ENCODE results near the gene GUCY1A2. TPM values are rescaled to one million over a fixed set of nuclear protein-coding genes. Genes with fewer than 3 reads are reported as not detected.
"Not testable (repeated sequence)": the region's sequence is repeated elsewhere in the genome, so short reads cannot be mapped to it uniquely, and the experiment has no call there.

The GUCY1A2 gene, protein sequence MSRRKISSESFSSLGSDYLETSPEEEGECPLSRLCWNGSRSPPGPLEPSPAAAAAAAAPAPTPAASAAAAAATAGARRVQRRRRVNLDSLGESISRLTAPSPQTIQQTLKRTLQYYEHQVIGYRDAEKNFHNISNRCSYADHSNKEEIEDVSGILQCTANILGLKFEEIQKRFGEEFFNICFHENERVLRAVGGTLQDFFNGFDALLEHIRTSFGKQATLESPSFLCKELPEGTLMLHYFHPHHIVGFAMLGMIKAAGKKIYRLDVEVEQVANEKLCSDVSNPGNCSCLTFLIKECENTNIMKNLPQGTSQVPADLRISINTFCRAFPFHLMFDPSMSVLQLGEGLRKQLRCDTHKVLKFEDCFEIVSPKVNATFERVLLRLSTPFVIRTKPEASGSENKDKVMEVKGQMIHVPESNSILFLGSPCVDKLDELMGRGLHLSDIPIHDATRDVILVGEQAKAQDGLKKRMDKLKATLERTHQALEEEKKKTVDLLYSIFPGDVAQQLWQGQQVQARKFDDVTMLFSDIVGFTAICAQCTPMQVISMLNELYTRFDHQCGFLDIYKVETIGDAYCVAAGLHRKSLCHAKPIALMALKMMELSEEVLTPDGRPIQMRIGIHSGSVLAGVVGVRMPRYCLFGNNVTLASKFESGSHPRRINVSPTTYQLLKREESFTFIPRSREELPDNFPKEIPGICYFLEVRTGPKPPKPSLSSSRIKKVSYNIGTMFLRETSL
- total RNA-seq = 0.14 and 1.6 TPM in 2 replicates

DNA sequence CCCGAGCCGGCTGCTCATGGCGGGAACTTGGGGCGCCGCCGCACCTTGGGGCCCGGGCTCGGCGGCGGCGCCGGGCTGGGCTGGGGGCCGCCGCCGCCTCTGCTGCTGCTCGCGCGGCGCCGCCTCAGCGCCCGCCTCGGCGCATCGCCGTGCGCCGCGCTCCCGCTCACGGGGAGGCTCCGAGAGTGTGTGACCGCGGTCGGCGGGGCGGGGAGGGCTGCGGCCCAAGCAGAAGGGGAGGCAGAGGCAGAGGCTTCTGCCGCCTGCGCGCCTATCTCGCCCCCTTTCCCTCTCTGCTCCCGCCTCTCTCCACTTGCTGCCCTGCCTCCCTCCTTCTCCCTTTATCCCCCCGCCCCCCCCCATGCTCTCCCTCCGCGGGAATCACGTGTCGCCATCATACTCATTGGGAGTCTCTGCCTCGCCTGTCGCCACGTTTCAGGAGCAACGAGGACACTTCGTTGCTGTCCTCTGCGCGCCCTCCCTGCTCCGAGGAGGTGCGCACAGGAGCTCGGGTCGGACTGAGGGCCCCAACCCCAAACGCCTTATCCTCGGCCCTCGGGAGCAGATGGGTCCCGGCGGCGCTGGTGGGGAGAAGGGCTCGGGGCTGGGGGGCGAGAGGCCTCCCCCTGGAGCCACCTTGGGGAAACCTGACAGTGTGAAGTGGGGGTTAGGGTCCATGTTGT, at the start of gene GUCY1A2:
Gene GUCY1A2, minus strand, starts transcription at position 258 of the 683 bp plus-strand sequence. CDS start 421 bp downstream, outside the sequence.
- DNase-seq (ENCODE audit: low read depth, low spot score) = no peak

DNA sequence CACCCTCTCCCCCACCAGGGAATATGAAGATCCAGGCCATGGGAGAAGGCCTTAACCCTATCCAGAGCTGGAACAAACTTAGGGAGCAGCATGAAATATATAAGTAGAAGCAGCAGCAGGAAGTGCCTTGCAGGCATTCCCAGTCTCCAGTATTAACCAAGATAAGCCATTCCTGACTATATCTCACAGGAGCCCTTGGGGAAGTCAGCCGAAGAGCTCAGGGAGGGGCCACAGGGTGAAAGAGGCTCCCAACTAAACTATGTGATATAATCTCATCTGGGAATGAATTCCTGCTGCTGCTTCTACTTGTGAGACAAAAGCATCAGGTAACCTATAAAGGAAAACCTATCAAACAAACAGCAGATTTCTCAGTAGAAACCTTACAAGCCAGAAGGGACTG, 36.1 kb upstream of the GUCY1A2 start:
- DNase-seq (ENCODE audit: low read depth, low spot score) = no peak

DNA sequence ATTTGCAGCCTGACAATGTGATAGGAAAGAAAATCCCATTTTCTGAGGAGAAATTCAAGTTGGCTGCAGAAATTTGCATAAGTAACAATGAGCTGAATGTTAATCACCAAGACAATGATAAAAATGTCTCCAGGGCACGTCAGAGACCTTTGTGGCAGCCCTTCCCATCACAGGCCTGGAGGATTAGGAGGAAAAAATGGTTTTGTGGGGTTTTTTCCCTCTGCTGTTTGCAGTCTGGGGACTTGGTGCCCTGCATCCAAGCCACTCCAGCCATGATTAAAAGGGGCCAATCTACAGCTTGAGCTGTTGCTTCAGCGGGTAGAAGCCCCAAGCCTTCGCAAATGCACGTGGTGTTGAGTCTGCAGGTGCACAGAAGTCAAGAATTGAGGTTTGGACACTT, 33.1 kb upstream of the GUCY1A2 start:
- DNase-seq (ENCODE audit: low read depth, low spot score) = not testable (repeated sequence)

DNA sequence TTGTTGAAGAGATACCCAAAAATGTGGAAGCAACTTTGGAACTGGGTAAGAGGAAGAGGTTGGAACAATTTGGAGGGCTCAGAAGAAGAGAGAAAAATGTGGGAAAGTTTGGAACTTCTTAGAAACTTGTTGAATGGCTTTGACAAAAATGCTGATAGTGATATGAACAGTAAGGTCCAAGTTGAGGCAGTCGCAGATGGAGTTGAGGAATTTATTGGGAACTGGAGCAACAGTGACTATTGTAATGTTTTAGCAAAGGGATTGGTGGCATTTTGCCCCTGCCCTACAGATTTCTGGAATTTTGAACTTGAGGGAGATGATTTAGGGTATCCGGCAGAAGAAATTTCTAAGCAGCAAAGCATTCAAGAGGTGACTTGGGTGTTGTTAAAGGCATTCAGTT, 32.6 kb upstream of the GUCY1A2 start:
- DNase-seq (ENCODE audit: low read depth, low spot score) = not testable (repeated sequence)

DNA sequence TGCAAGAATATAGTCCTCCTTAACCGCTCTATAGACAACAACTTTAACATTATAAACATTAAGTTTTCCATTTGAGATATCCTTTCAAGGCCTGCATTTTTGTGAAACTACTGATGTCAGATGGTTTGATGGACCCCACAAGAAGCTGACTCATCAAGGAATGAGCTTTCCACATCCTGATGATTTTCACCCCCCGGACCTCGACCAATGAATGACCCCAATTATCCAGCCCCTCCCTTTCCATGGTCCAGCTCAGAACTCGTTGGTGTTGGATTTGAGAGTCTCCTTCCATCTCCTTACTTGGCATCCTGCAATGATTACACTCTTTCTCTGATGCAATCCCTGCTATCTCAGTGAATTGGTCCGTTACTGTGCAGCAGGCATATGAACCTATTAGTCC, 31.8 kb upstream of the GUCY1A2 start:
- DNase-seq (ENCODE audit: low read depth, low spot score) = no peak

DNA sequence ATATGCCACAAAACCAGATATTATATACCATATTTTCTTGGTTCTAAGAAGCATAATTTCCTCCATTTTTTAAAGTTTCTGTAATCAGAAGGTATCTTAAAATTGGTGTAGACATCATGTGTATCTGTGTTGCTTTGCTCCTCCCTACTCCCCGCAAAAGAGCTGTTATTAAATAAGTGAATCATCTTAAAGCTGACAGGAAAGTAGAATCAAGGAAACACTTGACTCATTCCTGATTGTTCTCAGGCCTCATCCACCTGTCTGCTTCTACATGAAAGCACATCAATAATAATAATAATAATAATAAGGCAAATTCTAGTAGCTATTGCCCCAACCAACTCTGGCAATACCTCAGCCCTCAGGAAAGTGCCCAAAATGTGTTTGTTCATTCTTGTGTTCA, 26.2 kb upstream of the GUCY1A2 start:
- no peak for DNase-seq (ENCODE audit: low read depth, low spot score)

DNA sequence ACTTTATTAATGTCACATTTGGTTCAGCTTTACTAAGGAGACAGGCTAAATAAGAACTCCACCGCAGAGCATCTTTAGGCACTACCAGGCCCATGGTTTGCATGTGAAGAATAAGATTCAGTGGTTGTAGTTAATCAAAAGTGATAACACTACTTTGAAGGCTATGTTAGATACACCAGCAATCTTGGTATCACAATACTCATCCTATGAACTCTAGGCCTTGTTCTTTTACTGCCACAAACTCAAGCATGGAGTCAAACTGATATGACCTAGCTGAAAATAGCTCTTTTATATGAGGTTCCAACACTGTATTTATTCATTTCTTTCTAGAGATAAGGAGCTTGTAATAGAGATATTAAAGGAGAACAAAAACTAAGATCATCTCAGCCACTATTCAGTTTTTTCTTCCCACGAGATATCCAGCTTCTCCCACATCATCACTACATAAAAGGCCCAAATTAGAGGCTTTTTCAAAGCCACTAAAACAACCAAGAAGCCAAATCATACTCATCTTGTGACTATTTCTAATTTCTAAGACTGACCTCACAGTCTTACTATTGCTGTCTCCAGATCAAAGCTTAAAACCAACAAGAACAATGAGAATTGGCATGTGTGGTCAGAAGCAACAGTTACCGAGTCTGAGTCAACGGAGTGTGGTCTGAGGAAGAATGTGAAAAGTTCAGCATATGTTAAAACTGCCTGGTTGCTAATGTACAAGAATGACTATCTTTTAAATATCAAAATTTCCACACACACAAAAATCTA, 25.1 kb upstream of the GUCY1A2 start:
- no peak for DNase-seq (ENCODE audit: low read depth, low spot score)

DNA sequence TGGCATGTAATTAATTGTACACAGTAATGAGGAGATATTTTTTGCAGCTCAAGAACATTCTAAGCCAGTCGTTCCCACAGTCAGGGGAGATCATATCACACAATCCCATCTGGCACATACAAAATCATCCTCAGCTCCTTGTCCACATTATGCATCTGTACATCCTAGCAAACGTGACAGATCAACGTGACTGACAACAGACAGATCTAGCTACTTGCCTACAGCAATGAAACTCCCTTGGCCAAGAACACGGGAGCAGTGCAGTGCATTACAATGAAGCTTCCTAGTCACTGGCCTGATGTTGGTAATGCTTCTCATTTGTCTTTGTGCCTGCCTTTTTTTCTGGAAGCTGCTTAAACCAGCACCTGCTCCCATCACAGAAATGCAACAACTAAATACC, 24.5 kb upstream of the GUCY1A2 start:
- DNase-seq (ENCODE audit: low read depth, low spot score) = no peak

DNA sequence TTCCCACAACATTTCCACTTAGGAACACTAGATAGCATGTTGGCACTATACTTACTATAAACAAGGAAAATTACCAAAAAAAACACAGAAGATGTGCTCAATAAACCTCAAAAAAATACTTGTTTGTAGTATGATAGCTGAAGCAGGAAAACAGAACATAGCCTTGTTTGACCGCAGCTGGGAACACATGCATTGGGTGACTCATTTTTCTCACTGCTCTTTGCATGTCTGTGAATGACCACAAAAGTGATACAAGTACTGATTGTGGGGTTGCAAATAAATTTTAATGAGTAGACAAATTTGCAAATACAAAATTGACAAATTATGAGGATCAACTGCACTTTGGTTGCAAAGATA, 22.8 kb upstream of the GUCY1A2 start:
- no peak for DNase-seq (ENCODE audit: low read depth, low spot score)

DNA sequence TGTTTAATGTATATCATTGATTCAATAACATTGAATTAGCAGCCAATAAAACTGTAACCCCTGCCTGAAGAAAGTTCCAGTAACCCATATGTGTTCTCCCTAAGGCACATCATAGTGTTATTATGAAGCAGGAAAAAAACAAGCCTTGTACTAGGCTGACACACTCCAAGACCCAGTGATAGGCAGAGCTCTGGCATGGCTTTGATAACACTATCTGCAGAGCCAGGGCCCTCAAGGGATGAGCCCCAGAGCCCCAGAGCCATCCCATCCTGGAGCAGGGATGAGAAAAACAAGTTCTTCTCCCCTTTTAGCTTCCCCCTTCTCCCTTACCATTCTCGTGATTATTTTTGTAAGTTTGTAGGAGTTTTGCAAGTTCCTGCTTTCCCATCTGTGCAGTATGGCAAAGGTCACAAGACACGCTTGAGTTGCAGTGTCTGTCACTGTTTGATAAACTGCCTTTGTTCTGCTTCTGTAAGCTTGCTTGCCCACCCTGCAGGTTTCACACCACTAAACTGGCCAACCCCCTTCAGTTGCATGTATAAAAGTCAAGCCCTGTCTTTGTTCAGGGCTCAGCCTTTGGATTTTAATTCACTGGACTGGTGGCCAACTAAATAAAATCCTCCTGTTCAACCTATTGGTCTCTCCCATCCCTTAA, 22.3 kb upstream of the GUCY1A2 start:
- no peak for DNase-seq (ENCODE audit: low read depth, low spot score)

DNA sequence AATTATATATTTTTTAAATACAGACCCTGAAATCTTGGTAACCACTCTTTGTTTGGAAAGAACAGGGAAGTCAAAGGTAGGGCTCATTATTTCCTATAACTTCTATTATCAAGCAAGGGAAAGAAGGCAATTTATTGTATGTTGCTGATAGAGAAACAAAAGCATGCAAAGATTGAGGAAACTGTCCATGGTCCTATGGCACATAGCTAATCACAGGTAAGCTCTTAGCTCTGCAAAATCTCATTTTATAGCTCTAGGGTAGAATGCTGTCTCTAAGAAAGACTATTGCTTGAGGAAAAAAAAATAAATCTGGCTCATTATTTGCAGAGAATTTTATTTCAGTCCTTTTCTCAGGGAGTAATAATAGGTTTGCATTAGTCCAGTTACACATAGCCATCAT, 7.4 kb upstream of the GUCY1A2 start:
- no peak for DNase-seq (ENCODE audit: low read depth, low spot score)

DNA sequence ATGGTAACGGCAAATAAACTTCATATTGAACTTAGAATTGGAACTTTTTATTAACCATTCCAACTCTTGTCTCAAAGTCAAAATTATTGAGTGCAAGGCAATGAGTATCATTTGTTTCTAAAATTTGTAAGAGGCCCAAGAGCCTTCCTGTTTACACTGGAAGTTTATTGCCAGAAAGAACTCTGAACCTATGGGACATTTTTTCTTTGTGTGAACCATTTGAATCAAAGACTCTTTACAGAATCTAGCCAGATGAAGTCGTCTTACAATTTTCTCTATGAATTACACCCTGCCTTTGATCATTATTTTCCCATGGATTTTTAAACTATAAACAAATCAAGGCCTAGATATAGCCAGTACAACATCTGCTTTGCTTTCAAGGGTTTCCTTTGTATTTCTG, 2.3 kb upstream of the GUCY1A2 start:
- no peak for DNase-seq (ENCODE audit: low read depth, low spot score)

DNA sequence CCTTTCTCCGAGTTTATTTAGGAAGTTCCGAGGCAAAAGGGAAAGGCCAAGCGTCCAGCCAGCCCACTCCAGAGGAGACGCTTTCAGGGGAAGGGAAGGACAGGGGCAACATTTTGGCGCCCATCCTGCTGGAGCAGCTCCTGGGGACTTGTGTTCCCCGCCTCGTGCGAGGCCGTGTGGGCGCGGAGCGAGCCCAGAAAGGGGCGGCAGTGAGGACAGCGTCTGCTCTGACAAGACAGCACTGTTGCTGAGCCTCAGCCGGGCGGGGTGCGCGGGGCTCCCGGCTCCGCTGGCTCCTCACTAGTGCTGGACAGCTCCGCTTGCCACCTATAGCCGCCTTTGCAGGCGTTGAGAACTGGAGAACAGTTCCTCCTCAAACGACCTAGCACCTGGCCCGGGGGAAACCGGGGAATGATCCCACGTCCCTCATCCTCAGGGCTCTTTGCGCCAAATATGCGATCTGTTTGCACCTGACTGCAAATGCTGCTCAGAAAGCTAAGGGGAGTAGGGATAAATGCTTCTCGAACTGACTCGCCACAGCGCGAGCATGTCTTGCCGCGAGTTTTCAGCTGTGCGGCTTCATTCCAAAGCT, 722 bp upstream of the GUCY1A2 start:
- DNase-seq (ENCODE audit: low read depth, low spot score) = peak; percentile 4

DNA sequence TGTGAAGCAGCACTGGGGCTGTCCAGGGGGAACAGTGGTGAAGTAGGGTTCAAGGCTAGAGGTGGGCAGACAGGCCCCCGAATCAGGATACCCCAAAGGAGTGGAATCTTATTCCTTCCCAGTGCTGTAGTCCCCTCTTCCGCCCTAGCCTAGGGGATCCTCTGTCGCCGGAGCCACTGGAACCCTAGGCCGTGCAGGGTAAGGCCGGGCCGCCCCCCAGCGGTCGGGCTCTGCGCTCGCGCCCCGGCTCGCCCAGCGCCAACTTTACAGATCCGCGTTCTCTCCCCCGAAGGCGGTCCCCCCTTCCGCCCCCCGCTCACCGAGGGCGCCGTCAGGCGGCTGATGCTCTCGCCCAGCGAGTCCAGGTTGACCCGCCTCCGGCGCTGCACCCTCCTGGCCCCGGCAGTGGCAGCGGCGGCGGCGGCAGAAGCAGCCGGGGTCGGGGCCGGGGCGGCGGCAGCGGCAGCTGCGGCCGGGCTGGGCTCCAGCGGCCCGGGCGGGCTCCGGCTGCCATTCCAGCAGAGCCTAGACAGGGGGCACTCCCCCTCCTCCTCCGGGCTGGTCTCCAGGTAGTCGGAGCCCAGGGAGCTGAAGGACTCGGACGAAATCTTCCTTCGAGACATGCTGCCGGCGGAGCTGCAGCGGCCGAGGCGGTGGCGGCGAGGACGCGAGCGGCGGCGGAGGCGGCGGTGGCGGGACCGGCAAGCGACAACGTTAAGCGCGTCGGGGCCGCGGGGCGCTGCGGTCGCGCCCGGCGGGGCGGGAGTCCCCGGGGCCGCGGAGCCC, 650 bp downstream of the GUCY1A2 start:
- DNase-seq (ENCODE audit: low read depth, low spot score) = no peak

DNA sequence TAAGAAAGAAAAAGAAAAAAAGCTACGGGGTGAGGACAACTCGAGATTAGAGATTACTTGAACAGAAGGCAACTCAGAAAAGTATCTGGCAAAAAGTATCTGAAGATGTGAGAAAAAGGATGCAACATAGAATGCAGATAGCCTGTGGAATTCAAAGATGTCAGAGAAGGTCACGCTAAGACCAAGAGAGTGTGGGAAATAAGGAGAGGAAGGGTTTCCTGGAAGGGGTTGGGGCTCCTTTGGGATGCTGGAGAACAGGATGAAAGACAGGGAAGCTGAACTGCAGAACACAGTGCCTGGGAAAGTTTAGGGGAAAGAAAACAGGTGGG, 1.2 kb downstream of the GUCY1A2 start:
- DNase-seq (ENCODE audit: low read depth, low spot score) = no peak

DNA sequence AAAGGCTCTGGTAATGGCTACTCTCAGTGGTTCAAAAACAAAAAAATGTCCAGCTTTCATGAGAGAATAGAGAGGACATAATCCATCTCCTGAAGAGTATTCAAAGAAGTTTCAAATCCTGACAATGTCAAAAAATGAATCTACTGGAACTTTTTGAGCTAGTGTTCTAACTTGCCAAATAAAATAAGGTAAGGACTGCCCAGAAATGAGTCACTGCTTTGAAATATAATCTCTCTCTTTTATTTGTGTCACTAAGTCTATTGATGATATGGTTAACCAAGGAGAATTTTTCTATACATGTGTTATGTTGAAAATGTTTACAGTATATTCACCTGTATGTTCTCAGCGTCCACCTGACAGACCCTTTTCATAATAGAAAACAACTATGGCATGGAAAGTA, 3.4 kb downstream of the GUCY1A2 start:
- DNase-seq (ENCODE audit: low read depth, low spot score) = no peak

DNA sequence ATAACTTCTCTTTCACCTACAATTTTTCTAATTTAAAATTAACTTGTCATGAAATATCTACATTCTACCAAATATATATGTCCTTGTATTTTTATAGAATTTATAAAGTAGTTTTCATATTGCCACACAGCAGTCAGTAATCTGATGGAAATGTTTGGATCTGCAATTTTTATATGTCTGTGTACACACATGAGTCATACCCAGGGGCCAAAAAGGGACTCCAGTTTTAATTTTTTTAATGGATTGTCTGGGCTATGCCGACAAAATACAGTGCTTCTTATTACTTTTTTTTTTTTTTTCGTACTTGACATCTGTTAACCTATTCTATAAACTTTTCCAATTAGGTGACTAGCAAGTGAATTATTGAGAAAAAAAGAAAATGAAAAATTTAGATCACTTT, 6.3 kb downstream of the GUCY1A2 start:
- DNase-seq (ENCODE audit: low read depth, low spot score) = no peak

DNA sequence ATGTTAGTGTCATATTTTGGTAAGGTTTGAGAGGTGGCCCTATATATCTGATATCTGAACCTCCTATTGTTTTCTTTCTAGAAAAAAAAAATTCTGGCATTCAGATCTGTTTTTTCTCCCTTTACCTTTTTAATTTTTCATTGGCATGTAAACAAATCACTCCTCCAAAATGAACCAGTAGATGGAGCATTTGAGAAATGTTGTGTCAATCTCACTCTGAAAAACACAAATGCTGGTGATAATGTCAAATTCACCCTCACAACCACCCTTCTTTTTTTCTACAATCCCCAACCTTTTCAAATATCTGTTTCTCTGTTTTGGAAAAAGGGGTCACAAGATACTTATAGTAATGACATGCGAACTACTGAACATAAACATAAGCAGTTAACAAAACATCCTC, 9.1 kb downstream of the GUCY1A2 start:
- no peak for DNase-seq (ENCODE audit: low read depth, low spot score)

DNA sequence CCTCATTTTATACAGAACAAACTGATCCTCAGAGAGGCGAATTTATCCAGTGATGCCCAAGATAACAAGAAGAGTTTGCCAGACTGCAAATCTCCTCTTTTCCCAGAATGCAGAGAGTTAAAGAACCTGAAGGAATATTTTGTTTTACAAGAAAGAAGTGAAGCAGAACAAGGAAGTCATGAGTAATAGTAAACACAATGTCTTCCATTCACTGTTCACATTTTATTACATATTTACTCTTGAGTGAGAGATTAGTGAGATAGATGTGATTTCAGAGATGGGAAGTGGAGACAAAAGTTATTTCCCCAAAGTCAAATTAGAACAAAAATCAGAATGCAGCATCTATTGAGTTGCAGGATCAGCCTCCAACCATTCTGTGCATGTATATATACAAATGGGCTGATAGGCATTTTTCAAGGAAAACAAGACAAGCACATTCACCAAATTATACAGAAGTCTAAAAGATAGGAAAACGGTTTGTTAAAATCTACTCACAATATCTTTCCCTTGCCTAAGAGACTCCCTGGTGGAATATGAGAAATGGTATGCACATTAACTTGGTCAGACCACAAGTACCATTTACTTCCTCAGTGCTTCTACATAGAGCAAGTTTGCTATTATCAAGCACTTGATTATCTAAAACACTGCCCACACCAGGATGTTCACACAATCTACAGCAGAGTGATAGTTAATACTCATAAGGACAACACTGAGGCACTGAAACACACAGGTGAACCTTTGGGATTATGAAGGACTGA, 12.0 kb downstream of the GUCY1A2 start:
- DNase-seq (ENCODE audit: low read depth, low spot score) = no peak
